ENCODE data around the gene MYO15B.

DNA sequence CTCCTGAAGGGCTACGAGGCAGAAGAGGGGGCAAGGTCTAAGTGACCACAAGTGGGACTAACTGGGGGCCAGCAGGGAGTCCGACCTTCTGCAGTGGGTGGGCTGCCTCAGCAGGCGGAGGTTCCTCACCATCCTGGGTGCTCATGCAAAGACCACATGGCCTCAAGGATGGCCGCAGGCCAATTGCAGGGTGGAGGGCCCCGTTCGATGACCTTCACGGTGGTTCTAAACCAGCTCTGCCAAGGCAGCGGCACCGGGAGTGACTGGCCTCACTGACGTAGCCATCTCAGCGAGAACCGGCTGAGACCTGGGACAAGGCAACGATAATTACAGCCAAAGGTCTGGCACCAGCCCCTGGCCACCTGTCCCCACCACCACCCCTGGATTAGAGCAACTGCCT lies 51.3 kb downstream of the MYO15B start:
- TF ChIP-seq, protein P1, sequence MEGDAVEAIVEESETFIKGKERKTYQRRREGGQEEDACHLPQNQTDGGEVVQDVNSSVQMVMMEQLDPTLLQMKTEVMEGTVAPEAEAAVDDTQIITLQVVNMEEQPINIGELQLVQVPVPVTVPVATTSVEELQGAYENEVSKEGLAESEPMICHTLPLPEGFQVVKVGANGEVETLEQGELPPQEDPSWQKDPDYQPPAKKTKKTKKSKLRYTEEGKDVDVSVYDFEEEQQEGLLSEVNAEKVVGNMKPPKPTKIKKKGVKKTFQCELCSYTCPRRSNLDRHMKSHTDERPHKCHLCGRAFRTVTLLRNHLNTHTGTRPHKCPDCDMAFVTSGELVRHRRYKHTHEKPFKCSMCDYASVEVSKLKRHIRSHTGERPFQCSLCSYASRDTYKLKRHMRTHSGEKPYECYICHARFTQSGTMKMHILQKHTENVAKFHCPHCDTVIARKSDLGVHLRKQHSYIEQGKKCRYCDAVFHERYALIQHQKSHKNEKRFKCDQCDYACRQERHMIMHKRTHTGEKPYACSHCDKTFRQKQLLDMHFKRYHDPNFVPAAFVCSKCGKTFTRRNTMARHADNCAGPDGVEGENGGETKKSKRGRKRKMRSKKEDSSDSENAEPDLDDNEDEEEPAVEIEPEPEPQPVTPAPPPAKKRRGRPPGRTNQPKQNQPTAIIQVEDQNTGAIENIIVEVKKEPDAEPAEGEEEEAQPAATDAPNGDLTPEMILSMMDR (IDR thresholded peaks at IDR 0.05; ENCODE audit: insufficient read depth, low read length), result no peak
- TF ChIP-seq POLR2AphosphoS5 (IDR thresholded peaks at IDR 0.05; ENCODE audit: low read depth), result no peak
